Coronary artery (tissue), 2 donors: Measurements from ENCODE around the gene MMAB.

ENCODE experiments used
- DNase-seq: peaks from one replicate; pipeline ENCODE4 v3.0.0-alpha.2; 2017; ENCODE audit warnings: low spot score
- H3K27ac ChIP-seq, 2 donors: fragments of 200-600 bp; sonication (generic); one replicate each; pipeline ENCODE4 v1.5.1; 2016 to 2019
- H3K4me3 ChIP-seq: fragments of 200-600 bp; sonication (generic); 2 replicates; pipeline ENCODE4 v1.5.1; 2016; ENCODE audit warnings: mild to moderate bottlenecking, moderate library complexity
- TF ChIP-seq, protein P1 (sequence below): fragments of 200-600 bp; sonication (generic); IDR thresholded peaks from one replicate; pipeline ENCODE4 v1.5.1; 2019; ENCODE audit warnings: antibody characterized with exemption

The MMAB gene

DNA sequence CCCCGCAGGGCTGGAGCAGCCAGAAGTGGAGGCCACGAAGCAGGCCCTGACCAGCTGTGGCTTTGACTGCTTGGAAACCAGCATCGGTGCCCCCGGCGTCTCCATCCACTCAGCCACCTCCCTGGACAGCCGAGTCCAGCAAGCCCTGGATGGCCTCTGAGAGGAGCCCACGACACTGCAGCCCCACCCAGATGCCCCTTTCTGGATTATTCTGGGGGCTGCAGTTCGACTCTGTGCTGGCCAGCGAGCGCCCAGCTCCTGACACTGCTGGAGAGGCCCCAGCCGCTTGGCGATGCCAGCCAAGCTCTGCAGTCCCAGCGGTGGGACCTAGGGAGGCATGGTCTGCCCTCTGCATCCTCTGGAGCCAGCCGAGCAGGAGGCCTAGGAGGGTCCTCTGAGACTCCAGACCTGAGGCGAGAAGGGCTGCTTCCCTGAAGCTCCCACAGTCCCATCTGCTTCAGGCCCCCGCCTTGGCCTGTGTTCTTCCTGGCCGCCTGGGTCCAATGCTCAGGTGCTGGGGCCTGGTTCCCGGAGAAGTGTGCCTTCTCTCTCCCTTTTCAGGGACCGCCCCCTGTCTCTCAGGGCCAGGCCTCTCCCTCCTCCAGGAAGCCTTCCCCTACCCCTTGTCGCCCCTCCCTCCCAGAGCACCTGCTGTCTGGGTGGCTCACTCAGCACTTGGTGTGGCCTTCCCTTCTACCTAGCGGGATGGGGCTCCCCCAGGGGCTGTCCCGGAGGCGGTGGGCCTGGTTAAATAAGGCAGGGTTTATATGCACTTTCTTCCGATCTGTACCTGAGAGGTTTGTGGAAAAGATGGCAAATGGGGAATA, 23.3 kb upstream of the MMAB start:
- TF ChIP-seq, protein P1, sequence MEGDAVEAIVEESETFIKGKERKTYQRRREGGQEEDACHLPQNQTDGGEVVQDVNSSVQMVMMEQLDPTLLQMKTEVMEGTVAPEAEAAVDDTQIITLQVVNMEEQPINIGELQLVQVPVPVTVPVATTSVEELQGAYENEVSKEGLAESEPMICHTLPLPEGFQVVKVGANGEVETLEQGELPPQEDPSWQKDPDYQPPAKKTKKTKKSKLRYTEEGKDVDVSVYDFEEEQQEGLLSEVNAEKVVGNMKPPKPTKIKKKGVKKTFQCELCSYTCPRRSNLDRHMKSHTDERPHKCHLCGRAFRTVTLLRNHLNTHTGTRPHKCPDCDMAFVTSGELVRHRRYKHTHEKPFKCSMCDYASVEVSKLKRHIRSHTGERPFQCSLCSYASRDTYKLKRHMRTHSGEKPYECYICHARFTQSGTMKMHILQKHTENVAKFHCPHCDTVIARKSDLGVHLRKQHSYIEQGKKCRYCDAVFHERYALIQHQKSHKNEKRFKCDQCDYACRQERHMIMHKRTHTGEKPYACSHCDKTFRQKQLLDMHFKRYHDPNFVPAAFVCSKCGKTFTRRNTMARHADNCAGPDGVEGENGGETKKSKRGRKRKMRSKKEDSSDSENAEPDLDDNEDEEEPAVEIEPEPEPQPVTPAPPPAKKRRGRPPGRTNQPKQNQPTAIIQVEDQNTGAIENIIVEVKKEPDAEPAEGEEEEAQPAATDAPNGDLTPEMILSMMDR: no peak
- no peak for DNase-seq
- Histone ChIP-seq H3K4me3 (no peak overlapping the region), H3K27ac (no peak overlapping the region)

DNA sequence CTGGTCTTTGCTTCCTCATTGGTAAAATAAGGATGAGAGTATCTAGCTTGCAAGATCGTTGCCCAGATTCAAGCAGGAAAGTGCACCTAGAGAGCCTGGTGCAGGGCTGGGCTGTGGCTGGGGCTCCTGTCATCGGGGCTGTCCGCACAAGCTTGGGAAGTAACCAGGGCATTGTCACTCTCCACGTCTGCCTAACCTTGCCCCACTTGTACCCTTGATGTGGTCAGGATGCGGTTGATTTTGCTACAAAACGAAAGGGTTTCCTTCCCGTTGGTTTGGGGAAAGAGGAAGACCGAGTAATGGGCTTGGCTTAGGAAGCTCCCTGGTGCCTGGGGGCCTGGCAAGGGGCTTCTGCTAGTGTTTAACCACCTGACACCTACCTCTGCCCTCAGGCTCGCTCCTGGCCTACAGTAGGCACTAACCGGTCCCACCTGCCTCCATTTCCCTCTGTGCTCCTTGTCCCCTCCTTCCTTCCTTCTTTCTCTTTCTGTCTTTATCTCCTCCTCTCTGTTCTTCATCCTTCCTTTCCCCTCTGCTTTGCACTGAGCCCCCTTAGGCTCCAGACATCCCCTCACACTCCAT, 22.1 kb upstream of the MMAB start:
- no peak for DNase-seq
- TF ChIP-seq, protein P1: no peak
- Histone ChIP-seq H3K4me3 (no peak overlapping the region), H3K27ac (no peak overlapping the region)

DNA sequence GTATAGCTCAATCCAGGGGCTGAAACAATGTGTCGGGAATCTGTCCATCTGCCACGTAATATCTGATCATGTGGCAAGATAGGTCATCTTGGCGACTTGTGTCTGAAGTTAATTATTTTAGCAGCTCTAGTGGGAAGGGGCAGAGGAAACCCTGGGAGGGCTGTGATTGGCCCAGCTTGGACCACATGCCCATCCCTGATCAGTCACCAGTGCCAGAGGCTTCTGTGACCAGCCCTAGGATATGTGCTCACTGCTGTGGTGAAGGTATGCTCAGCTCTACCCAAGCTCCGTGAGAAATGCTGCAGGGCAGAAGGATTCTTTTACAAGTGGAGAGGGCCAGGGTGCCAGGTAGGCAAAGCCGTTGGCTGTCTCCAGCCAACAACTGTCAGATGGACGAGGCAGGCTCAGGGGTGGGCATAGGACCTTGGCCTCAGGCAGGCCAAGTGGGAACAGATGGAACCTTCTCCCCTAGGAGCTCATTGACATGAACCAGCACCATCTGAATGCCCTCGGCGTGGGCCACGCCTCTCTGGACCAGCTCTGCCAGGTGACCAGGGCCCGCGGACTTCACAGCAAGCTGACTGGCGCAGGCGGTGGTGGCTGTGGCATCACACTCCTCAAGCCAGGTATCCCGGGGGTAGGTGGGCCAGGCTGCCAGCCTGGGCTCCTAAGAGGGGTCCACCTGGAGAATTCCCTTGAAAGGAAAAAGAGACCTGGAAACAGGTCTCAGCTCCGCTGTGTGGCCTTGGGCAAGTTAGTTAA, 21.4 kb upstream of the MMAB start:
- H3K4me3 ChIP-seq: no peak overlapping the region
- H3K27ac ChIP-seq: no peak overlapping the region
- no peak for DNase-seq
- TF ChIP-seq, protein P1: no peak

DNA sequence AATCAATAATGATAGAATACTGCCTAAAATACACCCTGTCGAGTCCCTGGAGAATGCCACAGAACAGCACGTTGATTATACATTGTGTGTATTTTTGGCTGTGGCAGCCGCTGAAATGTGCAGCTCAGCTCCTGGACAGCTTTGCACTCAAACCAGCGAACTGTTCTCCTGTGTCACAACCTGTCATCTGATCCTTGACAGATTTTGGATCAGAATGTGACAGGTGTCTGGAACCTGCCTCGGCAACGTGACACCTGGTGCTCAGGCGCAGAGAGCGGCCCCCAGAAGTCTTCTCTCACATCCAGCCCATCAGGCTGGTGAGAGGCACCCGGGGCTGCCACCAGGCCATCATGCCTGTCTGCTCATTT, 19.6 kb upstream of the MMAB start:
- TF ChIP-seq, protein P1: no peak
- Histone ChIP-seq H3K4me3 (no peak overlapping the region), H3K27ac (no peak overlapping the region)
- DNase-seq: no peak

DNA sequence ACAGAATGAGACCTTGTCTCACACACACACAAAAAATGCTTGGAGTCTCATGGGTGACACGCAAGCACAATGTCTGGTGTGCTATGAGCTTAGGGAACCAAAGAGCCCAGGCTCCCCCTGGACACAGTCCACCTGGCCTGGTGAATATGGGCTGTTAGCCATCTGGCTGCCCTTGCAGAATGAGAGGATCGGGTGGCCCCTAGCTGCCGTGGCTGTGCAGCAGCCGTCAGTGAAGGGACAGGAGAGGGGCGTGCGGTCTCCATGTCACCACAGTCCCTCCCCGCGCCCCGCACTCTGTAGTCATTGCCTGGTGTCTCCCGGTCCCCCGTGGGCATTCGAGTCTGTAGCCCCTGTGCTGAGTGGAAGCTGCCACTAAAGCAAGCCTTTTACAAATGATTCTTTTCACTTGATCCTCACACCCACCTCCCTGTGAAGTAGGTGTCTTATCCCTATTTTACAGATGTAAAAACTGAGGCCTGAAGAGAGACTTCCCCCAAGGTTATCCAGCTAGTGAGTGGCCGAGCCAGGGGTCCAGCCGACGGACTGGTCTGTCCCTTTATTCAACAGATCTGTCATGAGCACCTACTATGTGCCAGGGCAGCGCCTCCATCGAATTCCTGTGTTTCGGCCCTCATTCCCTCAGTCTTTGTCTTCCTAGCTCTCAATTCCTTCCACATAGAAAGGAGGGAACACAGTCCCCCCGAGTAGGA, 19.0 kb upstream of the MMAB start:
- TF ChIP-seq, protein P1: no peak
- DNase-seq: no peak
- H3K4me3 ChIP-seq: no peak overlapping the region
- H3K27ac ChIP-seq: no peak overlapping the region

DNA sequence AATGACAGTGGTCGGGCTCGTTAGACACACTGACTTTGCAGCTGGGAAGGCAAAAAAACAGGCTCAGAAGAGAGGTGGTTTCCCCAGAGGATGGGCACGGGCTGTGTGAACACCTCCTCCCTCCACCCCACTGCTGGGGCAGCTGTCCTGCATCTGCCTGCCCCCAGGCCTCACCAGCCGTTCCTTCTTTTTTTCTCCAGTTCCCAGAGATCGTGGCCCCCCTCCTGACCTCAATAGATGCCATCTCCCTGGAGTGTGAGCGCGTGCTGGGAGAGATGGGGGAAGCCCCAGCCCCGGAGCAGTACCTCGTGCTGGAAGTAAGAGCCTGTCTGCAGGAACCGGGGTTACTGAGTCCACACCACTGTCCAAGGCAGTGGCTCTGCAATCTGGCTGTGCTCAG, 17.7 kb upstream of the MMAB start:
- no peak for DNase-seq
- TF ChIP-seq, protein P1: no peak
- Histone ChIP-seq H3K27ac (no peak overlapping the region), H3K4me3 (no peak overlapping the region)
